ENCODE data around the gene INHA.
A peak's percentile ranks its signal among the peaks of the same experiment; 100 is the strongest.

Gene INHA

DNA sequence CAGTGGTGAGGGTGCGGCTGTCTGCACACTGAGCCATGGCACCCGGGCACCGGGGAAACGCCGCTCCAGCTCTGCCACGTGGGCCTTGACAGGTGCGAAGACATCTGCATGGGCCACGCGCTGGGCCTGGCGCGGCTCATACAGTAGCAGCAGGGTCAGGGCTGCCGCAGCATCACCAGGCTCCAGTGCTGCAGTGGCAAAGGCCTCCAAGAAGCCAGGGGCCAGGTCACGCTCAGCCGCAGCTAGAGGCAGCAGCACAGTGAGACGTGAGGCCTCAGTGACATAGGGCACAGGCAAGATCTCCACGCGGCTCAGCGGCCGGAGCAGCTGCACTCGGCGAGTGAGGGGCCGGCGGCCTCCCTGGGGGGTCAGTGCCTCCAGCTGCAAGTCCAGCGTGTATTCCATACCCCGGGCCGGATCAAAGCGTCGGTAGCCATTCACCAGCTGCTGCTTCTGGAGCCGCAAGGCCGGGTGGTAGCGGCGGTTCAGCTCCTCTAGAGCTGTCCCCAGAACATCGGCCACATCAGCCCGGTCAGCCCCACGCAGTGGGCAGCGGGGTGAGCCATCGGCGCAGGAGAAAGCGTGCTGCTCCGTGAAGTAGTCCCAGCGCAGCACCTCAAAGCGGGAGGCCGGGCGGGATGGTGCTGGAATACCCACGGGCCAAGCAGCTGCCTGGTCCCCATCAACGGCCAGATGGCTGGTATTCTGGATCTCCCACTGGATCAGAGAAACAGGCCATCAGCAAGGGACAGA, 32.0 kb upstream of the INHA start:
- no peak for DNase-seq (ENCODE audit: insufficient read length, low spot score)
- FAIRE-seq, result no peak

DNA sequence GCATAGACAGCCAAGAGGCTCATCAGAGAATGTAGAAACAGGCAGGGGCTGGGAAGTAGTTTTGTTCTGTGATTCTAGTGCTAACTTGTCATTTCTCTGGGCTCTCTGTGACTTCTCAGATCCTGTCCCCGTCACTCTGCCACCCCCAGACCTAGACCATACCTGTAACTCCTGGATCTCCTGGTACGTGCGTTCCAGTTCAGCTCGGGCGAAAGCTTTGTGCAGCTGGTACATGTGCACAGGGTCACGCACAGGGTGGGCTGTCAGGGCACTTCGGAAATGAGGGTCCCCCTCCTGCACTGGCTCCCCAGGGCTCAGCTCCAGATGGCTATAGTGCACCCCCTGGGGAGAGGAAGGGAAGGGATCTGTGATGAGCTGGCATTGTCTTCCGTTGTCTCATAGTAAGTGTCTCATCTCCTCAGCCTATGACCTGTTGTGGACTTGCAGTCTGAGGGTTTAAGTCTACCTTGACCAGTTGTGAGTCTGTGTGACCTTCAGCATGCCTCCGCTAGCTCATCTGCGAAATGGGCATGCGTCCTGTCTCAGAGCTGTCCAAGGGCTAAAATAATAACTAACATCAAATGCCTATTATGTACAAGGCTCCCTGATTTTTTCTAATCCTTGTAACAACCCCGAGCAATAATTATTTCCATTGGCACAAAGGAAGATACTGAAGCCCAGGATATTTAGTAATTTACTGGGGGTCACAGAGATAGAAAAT, 31.2 kb upstream of the INHA start:
- DNase-seq (ENCODE audit: insufficient read length, low spot score) (no peak), FAIRE-seq (peak; percentile 9)

DNA sequence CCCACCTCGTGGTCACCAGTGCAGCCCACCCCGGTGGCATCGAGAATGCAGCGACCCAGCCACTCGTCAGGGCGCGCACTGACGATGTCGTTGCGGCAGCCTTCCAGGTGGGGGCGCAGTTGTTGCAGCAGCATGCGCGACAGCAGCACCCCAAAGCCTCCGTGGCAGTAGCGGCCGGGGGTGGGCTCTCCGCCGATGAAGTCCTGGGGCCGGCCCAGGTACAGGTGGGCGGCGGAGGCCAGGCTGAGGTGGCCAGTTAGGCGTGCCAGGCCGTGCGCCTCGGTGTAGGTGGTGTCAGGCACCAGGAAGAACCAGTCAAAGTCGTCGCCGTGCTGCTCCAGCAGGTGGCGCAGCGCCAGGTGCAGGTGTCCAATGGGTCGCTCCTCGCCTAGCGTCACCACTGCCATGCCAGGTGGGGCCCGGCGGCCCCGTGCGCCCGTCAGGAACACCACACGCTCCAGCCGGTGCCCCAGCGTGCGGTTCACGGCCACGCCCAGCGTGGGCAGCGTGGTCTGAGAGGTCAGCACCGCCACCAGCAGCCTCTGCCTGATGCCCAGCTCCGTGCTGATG, 30.4 kb upstream of the INHA start:
- FAIRE-seq (peak; percentile 89), DNase-seq (ENCODE audit: insufficient read length, low spot score) (peak; percentile 75)

- FAIRE-seq (no peak), DNase-seq (ENCODE audit: insufficient read length, low spot score) (no peak)
Observed at GRCh38 chr2:219542931-219543595, 29.0 kb upstream of the INHA start.

DNA sequence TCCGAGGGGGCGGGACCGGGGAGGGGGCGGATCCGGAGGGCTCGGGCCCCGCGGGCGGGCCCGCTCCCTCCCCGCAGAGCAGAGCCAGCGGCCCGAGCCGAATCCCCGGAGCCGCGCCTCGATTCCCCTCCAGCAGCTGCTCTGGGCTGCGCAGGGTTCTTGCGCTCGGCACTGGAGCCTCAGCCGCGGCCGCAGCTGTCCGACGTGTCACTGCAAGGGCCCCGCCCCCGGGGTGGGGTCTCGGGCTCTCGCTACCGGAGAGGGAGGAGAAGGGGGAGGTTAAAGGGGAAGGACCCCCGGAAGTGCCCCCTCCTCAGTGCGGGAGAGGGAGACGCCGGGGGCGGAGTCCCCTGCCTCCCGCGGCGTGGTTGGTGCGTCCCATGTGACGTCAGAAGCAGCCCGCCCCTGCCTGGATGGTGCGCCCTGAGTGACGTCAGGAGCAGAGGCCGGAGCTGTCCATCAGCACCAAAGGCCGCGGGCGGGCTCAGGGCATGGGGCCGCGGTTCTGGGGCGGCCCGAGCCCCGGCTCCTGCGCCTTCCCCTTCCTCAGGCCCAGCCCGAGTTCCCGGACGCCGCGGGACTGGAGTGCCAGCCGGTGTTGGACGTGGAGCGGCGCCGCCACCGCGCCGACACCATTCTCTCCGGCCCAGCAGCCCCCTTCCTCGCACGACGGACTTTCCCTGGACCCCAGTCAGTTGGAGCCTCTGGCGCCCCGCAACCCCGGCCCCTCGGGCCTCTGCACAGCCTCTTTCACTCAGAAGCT, 28.3 kb upstream of the INHA start, which contains the start of the genes CHPF and TMEM198:
Gene CHPF (minus strand): TSS at position 214 of the 763 bp plus-strand sequence. CDS start 271 bp downstream, outside the sequence.
Gene TMEM198 (plus strand): TSS at position 433 of the 763 bp plus-strand sequence. CDS start 700 bp downstream, outside the sequence.
- peak; percentile 97 for FAIRE-seq
- DNase-seq (ENCODE audit: insufficient read length, low spot score), result peak; percentile 95

GRCh38 chr2:219544567-219544966, 27.5 kb upstream of the INHA start:
- DNase-seq (ENCODE audit: insufficient read length, low spot score), result no peak
- no peak for FAIRE-seq

- DNase-seq (ENCODE audit: insufficient read length, low spot score) (no peak), FAIRE-seq (no peak)
Observed at GRCh38 chr2:219545295-219545942, 26.7 kb upstream of the INHA start.

- no peak for DNase-seq (ENCODE audit: insufficient read length, low spot score)
Observed at GRCh38 chr2:219545943-219546352, 26.2 kb upstream of the INHA start.

DNA sequence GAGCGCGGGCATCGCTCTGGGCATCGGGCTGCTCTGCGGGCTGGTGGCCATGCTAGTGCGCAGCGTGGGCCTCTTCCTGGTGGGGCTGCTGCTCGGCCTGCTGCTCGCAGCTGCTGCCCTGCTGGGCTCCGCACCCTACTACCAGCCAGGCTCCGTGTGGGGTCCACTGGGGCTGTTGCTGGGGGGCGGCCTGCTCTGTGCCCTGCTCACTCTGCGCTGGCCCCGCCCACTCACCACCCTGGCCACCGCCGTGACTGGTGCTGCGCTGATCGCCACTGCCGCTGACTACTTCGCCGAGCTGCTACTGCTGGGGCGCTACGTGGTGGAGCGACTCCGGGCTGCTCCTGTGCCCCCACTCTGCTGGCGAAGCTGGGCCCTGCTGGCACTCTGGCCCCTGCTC, 24.5 kb upstream of the INHA start:
- no peak for FAIRE-seq
- DNase-seq (ENCODE audit: insufficient read length, low spot score), result no peak

More at GRCh38 chr2:219545943-219546352, 26.2 kb upstream of the INHA start:
- FAIRE-seq, result no peak

- FAIRE-seq (no peak), DNase-seq (ENCODE audit: insufficient read length, low spot score) (no peak)
Observed at GRCh38 chr2:219548990-219549389, 23.1 kb upstream of the INHA start.

- DNase-seq (ENCODE audit: insufficient read length, low spot score), result no peak
- FAIRE-seq, result no peak
Observed at GRCh38 chr2:219549619-219550018, 22.5 kb upstream of the INHA start.

GRCh38 chr2:219551441-219552381, 20.4 kb upstream of the INHA start:
- FAIRE-seq (peak; percentile 92), DNase-seq (ENCODE audit: insufficient read length, low spot score) (peak; percentile 64)

DNA sequence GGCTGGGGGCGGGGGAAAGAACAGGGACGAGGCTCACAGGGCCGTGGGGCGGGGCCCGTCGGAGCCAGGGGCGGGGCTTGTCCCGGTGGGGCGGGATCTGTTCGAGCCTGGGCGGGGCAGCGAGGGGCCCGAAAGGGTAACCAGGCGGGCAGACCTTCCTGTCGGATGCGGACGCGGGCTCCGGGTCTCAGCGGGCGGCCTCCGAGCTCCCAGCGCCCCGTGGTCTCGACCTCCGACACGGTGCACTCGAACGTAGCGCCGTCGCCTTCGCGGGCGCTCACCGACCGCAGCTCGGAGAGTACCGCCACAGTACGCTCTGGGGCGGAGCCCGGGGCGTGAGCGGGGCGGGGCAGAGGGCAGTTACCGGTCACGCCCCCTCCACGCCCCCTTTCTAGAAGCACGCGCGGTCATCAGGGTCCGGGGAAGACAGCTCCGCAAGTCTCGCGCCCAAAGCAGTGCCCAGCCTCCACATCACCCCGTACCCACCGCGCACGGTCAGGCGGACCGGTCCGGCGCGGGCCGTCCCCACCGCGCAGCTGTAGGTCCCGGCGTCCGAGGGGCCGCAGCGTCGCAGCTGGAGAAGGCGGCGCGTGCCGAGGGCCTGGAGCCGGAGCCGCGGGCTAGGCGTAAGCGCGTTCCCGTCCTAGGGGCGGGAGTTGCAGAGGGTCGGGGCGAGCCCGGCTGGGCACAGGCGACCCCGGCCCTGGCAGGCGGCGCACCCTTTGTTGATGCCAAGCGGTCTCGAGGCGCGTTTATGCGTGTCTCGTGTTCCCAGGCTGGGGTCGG, 19.5 kb upstream of the INHA start:
- DNase-seq (ENCODE audit: insufficient read length, low spot score) (peak; percentile 85), FAIRE-seq (peak; percentile 80)

DNA sequence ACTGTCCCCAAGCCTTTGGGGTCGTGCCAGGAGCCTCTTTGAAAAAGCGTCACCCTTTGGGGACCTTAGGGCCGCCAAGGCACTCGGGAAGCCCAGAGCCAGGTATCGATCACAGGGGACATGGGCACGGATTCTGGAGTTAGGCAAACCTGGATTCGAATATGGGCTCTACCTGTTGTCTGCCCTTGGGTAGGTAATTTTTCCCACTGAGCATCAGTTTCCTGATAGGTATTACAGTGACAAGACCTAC, 19.0 kb upstream of the INHA start:
- no peak for DNase-seq (ENCODE audit: insufficient read length, low spot score)
- no peak for FAIRE-seq

DNA sequence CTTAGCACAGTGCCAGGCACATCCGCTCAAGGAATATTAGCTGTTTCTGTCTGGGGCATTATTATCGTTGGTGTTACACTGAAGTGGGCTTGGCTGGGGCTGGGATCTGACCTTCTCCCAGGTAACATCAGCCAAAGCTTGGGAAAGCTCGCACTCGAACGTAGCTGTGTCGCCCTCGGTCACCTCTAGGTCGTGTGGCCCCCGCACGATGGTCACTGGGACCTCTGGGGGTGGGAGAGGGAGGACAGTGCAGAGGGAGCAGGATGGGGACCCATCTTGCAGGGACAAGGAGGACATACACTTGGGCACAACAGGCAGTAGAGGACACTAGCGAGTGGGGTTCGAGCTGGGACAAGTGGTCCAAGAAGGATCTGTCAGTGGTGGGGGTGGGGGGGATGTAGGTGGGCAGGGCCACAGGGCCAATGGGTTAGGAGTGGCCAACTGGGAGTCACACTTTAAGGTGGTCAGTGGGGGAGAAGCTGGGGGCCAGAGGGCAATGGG, 18.6 kb upstream of the INHA start:
- DNase-seq (ENCODE audit: insufficient read length, low spot score), result no peak
- FAIRE-seq, result peak; percentile 46

- no peak for DNase-seq (ENCODE audit: insufficient read length, low spot score)
- FAIRE-seq, result no peak
Observed at GRCh38 chr2:219554350-219554749, 17.8 kb upstream of the INHA start.

DNA sequence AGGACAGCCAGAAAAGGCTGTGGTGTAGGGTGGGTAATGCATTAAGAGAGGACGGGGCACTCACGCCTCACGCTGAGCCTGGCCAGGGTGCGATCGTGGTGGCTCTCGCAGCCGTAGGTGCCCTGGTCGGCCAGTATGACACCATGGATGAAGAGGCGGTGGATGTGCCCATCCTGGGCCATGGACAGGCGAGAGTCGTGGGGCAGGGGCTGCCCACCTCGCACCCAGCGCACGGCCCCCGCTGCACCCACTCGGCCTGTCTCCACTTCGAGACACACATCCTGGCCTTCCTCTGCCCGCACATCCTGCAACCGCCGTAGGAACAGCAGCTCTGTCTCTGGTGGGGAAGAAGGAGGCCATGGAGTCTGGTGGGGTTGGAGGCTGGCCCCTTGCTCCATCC, 16.2 kb upstream of the INHA start:
- FAIRE-seq (no peak), DNase-seq (ENCODE audit: insufficient read length, low spot score) (no peak)

- FAIRE-seq (no peak), DNase-seq (ENCODE audit: insufficient read length, low spot score) (no peak)
Observed at GRCh38 chr2:219556413-219556812, 15.7 kb upstream of the INHA start.

Measured in HTR-8/SVneo (cell line).